Spleen (tissue), 7 donors: ENCODE results near the gene CFC1.
"Not testable (repeated sequence)": the region's sequence is repeated elsewhere in the genome, so short reads cannot be mapped to it uniquely, and the experiment has no call there.

Source experiments
- POLR2A ChIP-seq, 3 donors: fragments of 450-650 bp; IDR thresholded peaks; one replicate each; pipeline ENCODE4 v1.5.1; 2017; ENCODE audit warnings: antibody characterized with exemption in 3 of 3, mild to moderate bottlenecking in 1 of 3
- POLR2AphosphoS5 ChIP-seq, 3 donors: sonication (generic); formaldehyde crosslinking; IDR thresholded peaks; one replicate each; pipeline ENCODE4 v1.5.1; 2017; ENCODE audit warnings: antibody characterized with exemption in 3 of 3
- TF ChIP-seq, protein P1 (sequence below), 11 experiments: fragments of 200-600 bp in 7 of 11; fragments of 450-650 bp in 4 of 11; sonication (generic) in 4 of 11; IDR thresholded peaks in 8 of 11; conservative IDR thresholded peaks in 3 of 11; 1 replicate in 7 of 11; 2 replicates in 4 of 11; pipeline versions ENCODE4 v1.4.0 to v1.8.0; 2016 to 2021; ENCODE audit warnings: antibody characterized with exemption in 11 of 11, inconsistent platforms in 4 of 11, mild to moderate bottlenecking in 1 of 11
- donor health status: DM: no; HTN: no; CAD: no; lungs with moderate emphysema.
- donor health status: DM: no; HTN: no; CAD: no.
- donor health status: DM: no; HTN: no; CAD: no.

DNA sequence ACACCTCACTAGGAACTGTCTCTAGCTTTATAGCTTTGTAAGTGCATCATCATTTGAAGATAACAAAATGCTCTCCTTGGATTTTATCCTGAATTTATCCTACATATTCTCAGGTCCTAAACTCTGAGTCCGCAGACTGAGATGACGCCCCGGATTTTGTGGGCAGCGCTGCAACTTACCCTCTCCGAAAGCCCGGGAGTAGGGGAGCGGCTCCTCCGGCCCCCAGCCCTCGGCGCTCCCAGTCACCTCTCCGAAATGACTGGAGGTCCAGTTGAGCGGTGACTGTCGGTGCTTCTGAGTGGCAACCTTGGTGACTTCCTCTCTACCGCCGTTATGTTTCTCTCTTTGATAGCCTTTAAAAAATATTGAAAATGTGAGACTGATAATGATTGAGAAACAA lies 912 bp downstream of the CFC1 start:
- TF ChIP-seq POLR2A, POLR2AphosphoS5 (IDR thresholded peaks at IDR 0.05): not testable (repeated sequence)
- TF ChIP-seq, protein P1, sequence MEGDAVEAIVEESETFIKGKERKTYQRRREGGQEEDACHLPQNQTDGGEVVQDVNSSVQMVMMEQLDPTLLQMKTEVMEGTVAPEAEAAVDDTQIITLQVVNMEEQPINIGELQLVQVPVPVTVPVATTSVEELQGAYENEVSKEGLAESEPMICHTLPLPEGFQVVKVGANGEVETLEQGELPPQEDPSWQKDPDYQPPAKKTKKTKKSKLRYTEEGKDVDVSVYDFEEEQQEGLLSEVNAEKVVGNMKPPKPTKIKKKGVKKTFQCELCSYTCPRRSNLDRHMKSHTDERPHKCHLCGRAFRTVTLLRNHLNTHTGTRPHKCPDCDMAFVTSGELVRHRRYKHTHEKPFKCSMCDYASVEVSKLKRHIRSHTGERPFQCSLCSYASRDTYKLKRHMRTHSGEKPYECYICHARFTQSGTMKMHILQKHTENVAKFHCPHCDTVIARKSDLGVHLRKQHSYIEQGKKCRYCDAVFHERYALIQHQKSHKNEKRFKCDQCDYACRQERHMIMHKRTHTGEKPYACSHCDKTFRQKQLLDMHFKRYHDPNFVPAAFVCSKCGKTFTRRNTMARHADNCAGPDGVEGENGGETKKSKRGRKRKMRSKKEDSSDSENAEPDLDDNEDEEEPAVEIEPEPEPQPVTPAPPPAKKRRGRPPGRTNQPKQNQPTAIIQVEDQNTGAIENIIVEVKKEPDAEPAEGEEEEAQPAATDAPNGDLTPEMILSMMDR (IDR thresholded peaks at IDR 0.05 in 8 of 11, conservative IDR thresholded peaks at IDR 0.05 in 3 of 11) = not testable (repeated sequence)
